GM23338 (cell line): ENCODE data around the gene NINJ2. TPM values are rescaled to one million over a fixed set of nuclear protein-coding genes. Genes with fewer than 3 reads are reported as not detected.

Experiments
- ATAC-seq: fragments of 200-7000 bp; cut with Tn5 transposase; 3 replicates; pipeline ENCODE4 v1.9.1; 2020
- DNase-seq: peaks from one replicate; pipeline ENCODE4 v3.0.0-alpha.2; 2015; ENCODE audit warnings: low spot score
- H2AFZ ChIP-seq: fragments of 200-600 bp; sonication (generic); 2 replicates; pipeline ENCODE4 v1.8.0; 2016; ENCODE audit warnings: antibody characterized with exemption, mild to moderate bottlenecking, moderate library complexity
- H3F3A ChIP-seq: fragments of 200-600 bp; sonication (generic); replicated peaks from 2 replicates; pipeline ENCODE4 v1.8.0; 2017; ENCODE audit warnings: antibody characterized with exemption, mixed run types, low read depth
- H3K27ac ChIP-seq: fragments of 200-600 bp; sonication (generic); 2 replicates; pipeline ENCODE4 v1.6.1; 2016; ENCODE audit warnings: low read depth
- H3K27me3 ChIP-seq: fragments of 200-600 bp; sonication (generic); 2 replicates; pipeline ENCODE4 v1.8.0; 2016; ENCODE audit warnings: mild to moderate bottlenecking, mixed run types, moderate library complexity; ENCODE audit not compliant: insufficient read depth
- H3K36me3 ChIP-seq: fragments of 200-600 bp; sonication (generic); 2 replicates; pipeline ENCODE4 v1.8.0; 2016; ENCODE audit warnings: mild to moderate bottlenecking; ENCODE audit not compliant: insufficient read depth
- H3K4me1 ChIP-seq: fragments of 200-600 bp; sonication (generic); 2 replicates; pipeline ENCODE4 v1.8.0; 2016; ENCODE audit warnings: mild to moderate bottlenecking, moderate library complexity; ENCODE audit not compliant: insufficient read depth
- H3K4me2 ChIP-seq: fragments of 200-600 bp; sonication (generic); 2 replicates; pipeline ENCODE4 v1.7.1; 2017; ENCODE audit warnings: mixed run types
- H3K4me3 ChIP-seq: fragments of 200-600 bp; sonication (generic); 2 replicates; pipeline ENCODE4 v1.6.1; 2016; ENCODE audit warnings: mixed run types
- H3K79me2 ChIP-seq: fragments of 200-600 bp; sonication (generic); replicated peaks from 2 replicates; pipeline ENCODE4 v1.8.0; 2017; ENCODE audit warnings: mild to moderate bottlenecking; ENCODE audit not compliant: insufficient read depth
- H3K9me2 ChIP-seq: fragments of 200-600 bp; sonication (generic); 2 replicates; pipeline ENCODE4 v1.8.0; 2017; ENCODE audit not compliant: insufficient read depth
- H4K20me1 ChIP-seq: fragments of 200-600 bp; sonication (generic); replicated peaks from 2 replicates; pipeline ENCODE4 v1.8.0; 2017; ENCODE audit warnings: mild to moderate bottlenecking; ENCODE audit not compliant: insufficient read depth
- H3K27ac Mint-ChIP-seq: 2 replicates; pipeline ENCODE4 v1.8.0; 2020; ENCODE audit warnings: inconsistent platforms, mild to moderate bottlenecking, moderate library complexity, mixed read lengths
- H3K27me3 Mint-ChIP-seq: 3 replicates; pipeline ENCODE4 v1.8.0; 2022; ENCODE audit warnings: low read depth, mild to moderate bottlenecking, moderate library complexity, mixed read lengths, inconsistent platforms; ENCODE audit not compliant: insufficient read depth, poor library complexity
- H3K36me3 Mint-ChIP-seq: 3 replicates; pipeline ENCODE4 v1.8.0; 2021; ENCODE audit warnings: low read depth, mild to moderate bottlenecking, inconsistent platforms, moderate library complexity, mixed read lengths
- H3K4me1 Mint-ChIP-seq: 3 replicates; pipeline ENCODE4 v1.8.0; 2020; ENCODE audit warnings: mild to moderate bottlenecking, inconsistent platforms, mixed read lengths
- H3K4me3 Mint-ChIP-seq: 3 replicates; pipeline ENCODE4 v1.8.0; 2021; ENCODE audit warnings: moderate library complexity, mild to moderate bottlenecking, inconsistent platforms, mixed read lengths
- H3K9me3 Mint-ChIP-seq: 3 replicates; pipeline ENCODE4 v1.8.0; 2020; ENCODE audit warnings: moderate library complexity, mild to moderate bottlenecking, inconsistent platforms, mixed read lengths
- CREB1 ChIP-seq: fragments of 250-450 bp; sonication (Bioruptor Pico); IDR thresholded peaks from 2 replicates; pipeline ENCODE4 v1.5.0; 2020; ENCODE audit warnings: low read depth, mild to moderate bottlenecking, moderate library complexity
- ETS1 ChIP-seq: IDR thresholded peaks from 2 replicates; pipeline ENCODE4 v1.6.1; 2016; ENCODE audit warnings: antibody characterized with exemption
- EZH2 ChIP-seq: fragments of 200-600 bp; sonication (generic); IDR thresholded peaks from one replicate; pipeline ENCODE4 v1.8.0; 2017; ENCODE audit warnings: antibody characterized with exemption, mild to moderate bottlenecking, low read depth; ENCODE audit not compliant: unreplicated experiment
- EZH2phosphoT487 ChIP-seq: fragments of 200-600 bp; sonication (generic); IDR thresholded peaks from one replicate; pipeline ENCODE4 v1.8.1; 2018; ENCODE audit warnings: antibody characterized with exemption; ENCODE audit not compliant: unreplicated experiment
- JUNB ChIP-seq: IDR thresholded peaks from one replicate; pipeline ENCODE4 v1.6.1; 2016; ENCODE audit warnings: antibody characterized with exemption; ENCODE audit not compliant: unreplicated experiment
- NANOG ChIP-seq: IDR thresholded peaks from 2 replicates; pipeline ENCODE4 v1.6.1; 2016; ENCODE audit warnings: antibody characterized with exemption, borderline replicate concordance
- REST ChIP-seq: IDR thresholded peaks from one replicate; pipeline ENCODE4 v1.6.1; 2018; ENCODE audit warnings: antibody characterized with exemption; ENCODE audit not compliant: unreplicated experiment
- STAT1 ChIP-seq: IDR thresholded peaks from one replicate; pipeline ENCODE4 v1.6.1; 2016; ENCODE audit warnings: antibody characterized with exemption; ENCODE audit not compliant: unreplicated experiment
- ZNF114 ChIP-seq: fragments of 250-450 bp; sonication (Bioruptor Pico); IDR thresholded peaks from 2 replicates; pipeline ENCODE4 v1.5.0; 2020; ENCODE audit warnings: mild to moderate bottlenecking, moderate library complexity
- ZNF331 ChIP-seq: fragments of 250-450 bp; sonication (Bioruptor Pico); IDR thresholded peaks from 2 replicates; pipeline ENCODE4 v1.5.0; 2020; ENCODE audit warnings: low read depth, mild to moderate bottlenecking, moderate library complexity
- ZNF462 ChIP-seq: fragments of 250-450 bp; sonication (Bioruptor Pico); IDR thresholded peaks from 2 replicates; pipeline ENCODE4 v1.5.0; 2020; ENCODE audit warnings: mild to moderate bottlenecking, moderate library complexity
- polyA plus RNA-seq: library from polyadenylated mRNA; unstranded; fragments of >200 nt; fragmentation: Nextera tagmentation; extraction: Ambion mirVana; gene quantifications from 2 replicates; pipeline ENCODE4 v1.2.1, GENCODE V29; 2016
- total RNA-seq: library from RNA; depleted of rRNA; stranded (reverse); fragments of >200 nt; shearing (Covaris generic); gene quantifications from 2 replicates; pipeline ENCODE4 v1.2.3, GENCODE V29; 2014

NINJ2 gene
- total and polyA plus RNA-seq, 2 experiments from 2014 or later = 0.94 to 2.6 TPM

- no peak overlapping the region for H3K4me3 Mint-ChIP-seq
- H3K36me3 Mint-ChIP-seq = peaks cover 3% of the 10 kb centered on the region; the same call in 1 of the 3 replicates
- Histone ChIP-seq H4K20me1 (no peaks in the 10 kb centered on the region), H3K27me3 (peaks cover 7% of the 10 kb centered on the region), H3K27ac (no peak overlapping the region), H3K9me2 (no peaks in the 10 kb centered on the region), H3K4me3 (no peak overlapping the region), H2AFZ (no peak overlapping the region), H3F3A (no peaks in the 10 kb centered on the region), H3K4me2 (no peak overlapping the region), H3K4me1 (peaks cover 6% of the 10 kb centered on the region; the same call in 1 of the 2 replicates), H3K79me2 (no peaks in the 10 kb centered on the region), H3K36me3 (no peaks in the 10 kb centered on the region)
- H3K4me1 Mint-ChIP-seq = peaks cover 16% of the 10 kb centered on the region
- TF ChIP-seq ETS1 = no peak
- DNase-seq (no peak), ATAC-seq (no peak)
- no peaks in the 10 kb centered on the region for H3K9me3 Mint-ChIP-seq
- H3K27ac Mint-ChIP-seq = no peak overlapping the region
- H3K27me3 Mint-ChIP-seq = peaks cover 11% of the 10 kb centered on the region
Observed at GRCh38 chr12:544142-544541, 119.1 kb downstream of the NINJ2 start.

GRCh38 chr12:543114-543451 lies 120.2 kb downstream of the NINJ2 start:
- peaks cover 7% of the 10 kb centered on the region for H3K27me3 ChIP-seq
- H3K4me1 ChIP-seq = peaks cover 6% of the 10 kb centered on the region; the same call in 1 of the 2 replicates
- no peak overlapping the region for H3K27ac ChIP-seq
- no peak overlapping the region for H3K27ac Mint-ChIP-seq
- no peaks in the 10 kb centered on the region for H3K36me3 ChIP-seq
- no peak overlapping the region for H3K4me3 ChIP-seq
- no peaks in the 10 kb centered on the region for H3K9me2 ChIP-seq
- no peak overlapping the region for H2AFZ ChIP-seq
- no peaks in the 10 kb centered on the region for H3K9me3 Mint-ChIP-seq
- no peaks in the 10 kb centered on the region for H3F3A ChIP-seq
- no peak overlapping the region for H3K4me2 ChIP-seq
- H3K4me1 Mint-ChIP-seq = peaks cover 16% of the 10 kb centered on the region
- no peak for DNase-seq
- H3K36me3 Mint-ChIP-seq = peaks cover 3% of the 10 kb centered on the region; the same call in 1 of the 3 replicates
- no peak overlapping the region for H3K4me3 Mint-ChIP-seq
- no peaks in the 10 kb centered on the region for H3K79me2 ChIP-seq
- peaks cover 11% of the 10 kb centered on the region for H3K27me3 Mint-ChIP-seq
- no peaks in the 10 kb centered on the region for H4K20me1 ChIP-seq
- no peak for ATAC-seq
- no peak for TF ChIP-seq EZH2phosphoT487
- TF ChIP-seq JUNB = no peak
- TF ChIP-seq ETS1 = no peak
- TF ChIP-seq ZNF114 (CRISPR knock-in tag) = no peak
- TF ChIP-seq EZH2 = no peak
- TF ChIP-seq REST = no peak
- no peak for TF ChIP-seq ZNF331 (CRISPR knock-in tag)
- TF ChIP-seq STAT1 = no peak
- no peak for TF ChIP-seq ZNF462 (CRISPR knock-in tag)
- TF ChIP-seq CREB1 (CRISPR knock-in tag) = no peak
- TF ChIP-seq NANOG = no peak
